ENCODE data around the gene ESRRB. TPM values are rescaled to one million over a fixed set of nuclear protein-coding genes. Genes with fewer than 3 reads are reported as not detected.

The ESRRB gene
- total RNA-seq, 2 donors from 2014 or later = 0.30 to 0.36 TPM

GRCh38 chr14:76426161-76426696, 50.3 kb downstream of the ESRRB start:
- Mint-ChIP-seq H3K27ac (no peak overlapping the region), H3K4me1 (ENCODE audit: low read depth) (no peaks in the 10 kb centered on the region), H3K27me3 (ENCODE audit: low read depth) (no peaks in the 10 kb centered on the region), H3K9me3 (no peaks in the 10 kb centered on the region), H3K4me3 (no peak overlapping the region), H3K36me3 (ENCODE audit: insufficient read depth in 2 of 2) (no peaks in the 10 kb centered on the region)
- ATAC-seq (replicated peaks in 1 of 2) (no peak), DNase-seq (no peak)

- H3K9me3 Mint-ChIP-seq = no peaks in the 10 kb centered on the region
- H3K27me3 Mint-ChIP-seq (ENCODE audit: low read depth) = no peaks in the 10 kb centered on the region
- H3K27ac Mint-ChIP-seq = no peak overlapping the region
- no peaks in the 10 kb centered on the region for H3K4me1 Mint-ChIP-seq (ENCODE audit: low read depth)
- H3K4me3 Mint-ChIP-seq = no peak overlapping the region
- ATAC-seq (replicated peaks in 1 of 2) = no peak
- H3K36me3 Mint-ChIP-seq (ENCODE audit: insufficient read depth in 2 of 2) = no peaks in the 10 kb centered on the region
- no peak for DNase-seq
Observed at GRCh38 chr14:76428611-76429010, 52.7 kb downstream of the ESRRB start.

GRCh38 chr14:76430017-76430416, 54.1 kb downstream of the ESRRB start:
- no peaks in the 10 kb centered on the region for H3K36me3 Mint-ChIP-seq (ENCODE audit: insufficient read depth in 2 of 2)
- no peak for DNase-seq
- H3K27me3 Mint-ChIP-seq (ENCODE audit: low read depth) = no peaks in the 10 kb centered on the region
- H3K4me1 Mint-ChIP-seq (ENCODE audit: low read depth) = no peaks in the 10 kb centered on the region
- no peak overlapping the region for H3K4me3 Mint-ChIP-seq
- no peak for ATAC-seq (replicated peaks in 1 of 2)
- no peak overlapping the region for H3K27ac Mint-ChIP-seq
- H3K9me3 Mint-ChIP-seq = no peaks in the 10 kb centered on the region

GRCh38 chr14:76430475-76430980, 54.6 kb downstream of the ESRRB start:
- Mint-ChIP-seq H3K4me3 (no peak overlapping the region), H3K27me3 (ENCODE audit: low read depth) (no peaks in the 10 kb centered on the region), H3K27ac (no peak overlapping the region), H3K4me1 (ENCODE audit: low read depth) (no peaks in the 10 kb centered on the region), H3K36me3 (ENCODE audit: insufficient read depth in 2 of 2) (no peaks in the 10 kb centered on the region), H3K9me3 (no peaks in the 10 kb centered on the region)
- DNase-seq = no peak
- ATAC-seq (replicated peaks in 1 of 2) = no peak

GRCh38 chr14:76431538-76431937, 55.6 kb downstream of the ESRRB start:
- H3K27me3 Mint-ChIP-seq (ENCODE audit: low read depth) = no peaks in the 10 kb centered on the region
- no peak overlapping the region for H3K4me3 Mint-ChIP-seq
- ATAC-seq (replicated peaks in 1 of 2) (no peak), DNase-seq (no peak)
- H3K27ac Mint-ChIP-seq = no peak overlapping the region
- H3K4me1 Mint-ChIP-seq (ENCODE audit: low read depth) = no peaks in the 10 kb centered on the region
- H3K9me3 Mint-ChIP-seq = no peaks in the 10 kb centered on the region
- no peaks in the 10 kb centered on the region for H3K36me3 Mint-ChIP-seq (ENCODE audit: insufficient read depth in 2 of 2)

- Mint-ChIP-seq H3K4me3 (no peak overlapping the region), H3K9me3 (no peaks in the 10 kb centered on the region), H3K4me1 (ENCODE audit: low read depth) (no peaks in the 10 kb centered on the region), H3K36me3 (ENCODE audit: insufficient read depth in 2 of 2) (no peaks in the 10 kb centered on the region), H3K27me3 (ENCODE audit: low read depth) (no peaks in the 10 kb centered on the region), H3K27ac (no peak overlapping the region)
- ATAC-seq (replicated peaks in 1 of 2) = no peak
- no peak for DNase-seq
Observed at GRCh38 chr14:76432827-76433752, 57.2 kb downstream of the ESRRB start.

GRCh38 chr14:76434220-76434619, 58.3 kb downstream of the ESRRB start:
- Mint-ChIP-seq H3K27ac (no peak overlapping the region), H3K27me3 (ENCODE audit: low read depth) (no peaks in the 10 kb centered on the region), H3K4me1 (ENCODE audit: low read depth) (no peaks in the 10 kb centered on the region), H3K4me3 (no peak overlapping the region), H3K9me3 (no peaks in the 10 kb centered on the region), H3K36me3 (ENCODE audit: insufficient read depth in 2 of 2) (no peaks in the 10 kb centered on the region)
- no peak for DNase-seq
- no peak for ATAC-seq (replicated peaks in 1 of 2)

GRCh38 chr14:76439237-76439775, 63.4 kb downstream of the ESRRB start:
- no peak for DNase-seq
- no peaks in the 10 kb centered on the region for H3K27me3 Mint-ChIP-seq (ENCODE audit: low read depth)
- no peak for ATAC-seq (replicated peaks in 1 of 2)

GRCh38 chr14:76446486-76446885, 70.5 kb downstream of the ESRRB start:
- Mint-ChIP-seq H3K4me3 (no peak overlapping the region), H3K27me3 (ENCODE audit: low read depth) (peaks cover 24% of the 10 kb centered on the region), H3K27ac (no peak overlapping the region), H3K4me1 (ENCODE audit: low read depth) (no peaks in the 10 kb centered on the region), H3K9me3 (no peaks in the 10 kb centered on the region), H3K36me3 (ENCODE audit: insufficient read depth in 2 of 2) (no peaks in the 10 kb centered on the region)
- ATAC-seq (replicated peaks in 1 of 2) = no peak
- DNase-seq = no peak

More at GRCh38 chr14:76439237-76439775, 63.4 kb downstream of the ESRRB start:
- no peaks in the 10 kb centered on the region for H3K9me3 Mint-ChIP-seq
- H3K36me3 Mint-ChIP-seq (ENCODE audit: insufficient read depth in 2 of 2) = no peaks in the 10 kb centered on the region
- no peak overlapping the region for H3K4me3 Mint-ChIP-seq
- no peaks in the 10 kb centered on the region for H3K4me1 Mint-ChIP-seq (ENCODE audit: low read depth)
- no peak overlapping the region for H3K27ac Mint-ChIP-seq

- ATAC-seq (replicated peaks in 1 of 2) (no peak), DNase-seq (no peak)
- no peaks in the 10 kb centered on the region for H3K4me1 Mint-ChIP-seq (ENCODE audit: low read depth)
- H3K27ac Mint-ChIP-seq = no peak overlapping the region
- no peaks in the 10 kb centered on the region for H3K36me3 Mint-ChIP-seq (ENCODE audit: insufficient read depth in 2 of 2)
- peaks cover 24% of the 10 kb centered on the region for H3K27me3 Mint-ChIP-seq (ENCODE audit: low read depth)
- no peaks in the 10 kb centered on the region for H3K9me3 Mint-ChIP-seq
- H3K4me3 Mint-ChIP-seq = no peak overlapping the region
Observed at GRCh38 chr14:76446921-76447320, 71.0 kb downstream of the ESRRB start.

GRCh38 chr14:76450476-76450875, 74.5 kb downstream of the ESRRB start:
- H3K27me3 Mint-ChIP-seq (ENCODE audit: low read depth) = peaks cover 24% of the 10 kb centered on the region
- DNase-seq = no peak
- no peaks in the 10 kb centered on the region for H3K36me3 Mint-ChIP-seq (ENCODE audit: insufficient read depth in 2 of 2)
- no peaks in the 10 kb centered on the region for H3K9me3 Mint-ChIP-seq
- H3K4me1 Mint-ChIP-seq (ENCODE audit: low read depth) = no peaks in the 10 kb centered on the region
- no peak for ATAC-seq (replicated peaks in 1 of 2)
- no peak overlapping the region for H3K27ac Mint-ChIP-seq
- H3K4me3 Mint-ChIP-seq = no peak overlapping the region

GRCh38 chr14:76456200-76456599, 80.3 kb downstream of the ESRRB start:
- no peaks in the 10 kb centered on the region for H3K4me1 Mint-ChIP-seq (ENCODE audit: low read depth)
- H3K4me3 Mint-ChIP-seq = no peak overlapping the region
- no peaks in the 10 kb centered on the region for H3K36me3 Mint-ChIP-seq (ENCODE audit: insufficient read depth in 2 of 2)
- H3K27ac Mint-ChIP-seq = no peak overlapping the region
- ATAC-seq (replicated peaks in 1 of 2) (peak; percentile 34 to 50), DNase-seq (peak; percentile 49 to 51)
- peaks cover 2% of the 10 kb centered on the region for H3K27me3 Mint-ChIP-seq (ENCODE audit: low read depth)
- no peaks in the 10 kb centered on the region for H3K9me3 Mint-ChIP-seq

GRCh38 chr14:76456891-76457586, 81.1 kb downstream of the ESRRB start:
- Mint-ChIP-seq H3K27ac (no peak overlapping the region), H3K27me3 (ENCODE audit: low read depth) (no peaks in the 10 kb centered on the region), H3K36me3 (ENCODE audit: insufficient read depth in 2 of 2) (no peaks in the 10 kb centered on the region), H3K9me3 (no peaks in the 10 kb centered on the region), H3K4me1 (ENCODE audit: low read depth) (no peaks in the 10 kb centered on the region), H3K4me3 (no peak overlapping the region)
- DNase-seq (no peak), ATAC-seq (replicated peaks in 1 of 2) (no peak)

All from activated T-cell treated with anti-CD3 and anti-CD28 coated beads, Interleukin-2, amount 50 U/mL, for 72 hours (primary cell).